ENCODE results near the gene NOSIP.
A peak's percentile ranks its signal among the peaks of the same experiment; 100 is the strongest.

The NOSIP gene

GRCh38 chr19:49570997-49571676, 9.2 kb downstream of the NOSIP start:
- peak; percentile 21 to 65 (median 36) for DNase-seq

GRCh38 chr19:49570138-49570856, 10.1 kb downstream of the NOSIP start:
- peak; percentile 32 to 88 (median 74) for DNase-seq

GRCh38 chr19:49567861-49568441, 12.4 kb downstream of the NOSIP start:
- DNase-seq = peak; percentile 70 to 96 (median 83)

GRCh38 chr19:49566302-49566701, 14.1 kb downstream of the NOSIP start:
- no peak for DNase-seq

- peak in 4 of 6 experiments; percentile 23 to 62 (median 54) for DNase-seq
Observed at GRCh38 chr19:49565261-49565660, 15.1 kb downstream of the NOSIP start.

- peak in 5 of 6 experiments; percentile 22 to 60 (median 48) for DNase-seq
Observed at GRCh38 chr19:49564616-49565045, 15.7 kb downstream of the NOSIP start.

GRCh38 chr19:49560358-49560900, 19.9 kb downstream of the NOSIP start:
- DNase-seq = peak; percentile 11 to 49 (median 26)

GRCh38 chr19:49559928-49560327, 20.4 kb downstream of the NOSIP start:
- peak in 3 of 6 experiments; percentile 26 to 33 (median 29) for DNase-seq

GRCh38 chr19:49559443-49559842, 20.9 kb downstream of the NOSIP start:
- no peak for DNase-seq

GRCh38 chr19:49558591-49558990, 21.8 kb downstream of the NOSIP start:
- DNase-seq = peak; percentile 33 to 63 (median 50)

GRCh38 chr19:49557641-49558325, 22.6 kb downstream of the NOSIP start:
- DNase-seq = peak in 4 of 6 experiments; percentile 19 to 56 (median 50)

- peak; percentile 56 to 78 (median 59) for DNase-seq
Observed at GRCh38 chr19:49556412-49557398, 23.7 kb downstream of the NOSIP start.

- DNase-seq = peak; percentile 82 to 95 (median 93)
Observed at GRCh38 chr19:49555600-49556411, 24.6 kb downstream of the NOSIP start.

- DNase-seq = peak; percentile 12 to 53 (median 24)
Observed at GRCh38 chr19:49554701-49555181, 25.6 kb downstream of the NOSIP start.

GRCh38 chr19:49553451-49554271, 26.7 kb downstream of the NOSIP start:
- peak in 5 of 6 experiments; percentile 16 to 52 (median 33) for DNase-seq

- DNase-seq = peak; percentile 18 to 73 (median 54)
Observed at GRCh38 chr19:49552749-49553148, 27.6 kb downstream of the NOSIP start.

- no peak for DNase-seq
Observed at GRCh38 chr19:49551531-49551930, 28.8 kb downstream of the NOSIP start.

GRCh38 chr19:49549045-49549444, 31.3 kb downstream of the NOSIP start:
- peak in 2 of 6 experiments; percentile 28 to 36 for DNase-seq

- peak; percentile 28 to 85 (median 58) for DNase-seq
Observed at GRCh38 chr19:49546825-49547565, 33.4 kb downstream of the NOSIP start.

Measured in stimulated activated naive CD4-positive, alpha-beta T cell (primary cell).